ENCODE measurements around the gene NAV2. TPM values are rescaled to one million over a fixed set of nuclear protein-coding genes. Genes with fewer than 3 reads are reported as not detected.

NAV2 gene
- total RNA-seq, 2 donors from 2014 or later = 26.4 to 35.5 TPM

DNA sequence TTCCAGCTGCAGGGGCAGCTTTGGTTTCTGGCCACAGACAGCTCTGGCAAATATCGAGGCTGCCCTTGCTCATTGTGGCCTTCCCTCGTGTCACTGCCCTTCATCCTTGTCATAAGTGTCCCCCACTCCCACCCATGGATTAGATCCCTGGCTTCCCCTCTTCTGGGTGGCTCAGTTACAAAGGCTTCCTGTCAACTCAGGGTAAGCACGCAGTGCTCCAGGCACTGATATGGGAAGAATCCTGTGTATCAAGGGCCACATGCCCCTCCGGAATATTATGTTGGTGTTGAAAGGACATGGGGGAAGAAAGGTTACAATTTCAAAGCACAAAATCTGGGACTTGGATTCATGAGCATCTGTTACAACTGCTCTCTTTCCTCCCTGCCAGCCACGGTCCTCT, 319.5 kb downstream of the NAV2 start:
- H3K27ac ChIP-seq = peak overlapping the region; percentile 37 to 52 (median 40)
- DNase-seq (no peak), ATAC-seq (no peak)
- H3K9me3 ChIP-seq = no peaks in the 10 kb centered on the region
- H3K4me1 ChIP-seq = peaks cover 49% of the 10 kb centered on the region
- WGBS, 2 donors = 49 to 67% methylated on average over 5 of the region's 5 CpGs
- H3K4me3 ChIP-seq = no peak overlapping the region
- TF ChIP-seq, protein P1, sequence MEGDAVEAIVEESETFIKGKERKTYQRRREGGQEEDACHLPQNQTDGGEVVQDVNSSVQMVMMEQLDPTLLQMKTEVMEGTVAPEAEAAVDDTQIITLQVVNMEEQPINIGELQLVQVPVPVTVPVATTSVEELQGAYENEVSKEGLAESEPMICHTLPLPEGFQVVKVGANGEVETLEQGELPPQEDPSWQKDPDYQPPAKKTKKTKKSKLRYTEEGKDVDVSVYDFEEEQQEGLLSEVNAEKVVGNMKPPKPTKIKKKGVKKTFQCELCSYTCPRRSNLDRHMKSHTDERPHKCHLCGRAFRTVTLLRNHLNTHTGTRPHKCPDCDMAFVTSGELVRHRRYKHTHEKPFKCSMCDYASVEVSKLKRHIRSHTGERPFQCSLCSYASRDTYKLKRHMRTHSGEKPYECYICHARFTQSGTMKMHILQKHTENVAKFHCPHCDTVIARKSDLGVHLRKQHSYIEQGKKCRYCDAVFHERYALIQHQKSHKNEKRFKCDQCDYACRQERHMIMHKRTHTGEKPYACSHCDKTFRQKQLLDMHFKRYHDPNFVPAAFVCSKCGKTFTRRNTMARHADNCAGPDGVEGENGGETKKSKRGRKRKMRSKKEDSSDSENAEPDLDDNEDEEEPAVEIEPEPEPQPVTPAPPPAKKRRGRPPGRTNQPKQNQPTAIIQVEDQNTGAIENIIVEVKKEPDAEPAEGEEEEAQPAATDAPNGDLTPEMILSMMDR (IDR thresholded peaks at IDR 0.05) = no peak
- TF ChIP-seq POLR2A (IDR thresholded peaks at IDR 0.05) = no peak
- H3K36me3 ChIP-seq (replicated peaks in 1 of 2; ENCODE audit: insufficient read depth in 1 of 2, low read depth in 2 of 2) = no peaks in the 10 kb centered on the region
- intact Hi-C loops (cut with DNase I) = no loop called here
- H3K27me3 ChIP-seq = no peaks in the 10 kb centered on the region

DNA sequence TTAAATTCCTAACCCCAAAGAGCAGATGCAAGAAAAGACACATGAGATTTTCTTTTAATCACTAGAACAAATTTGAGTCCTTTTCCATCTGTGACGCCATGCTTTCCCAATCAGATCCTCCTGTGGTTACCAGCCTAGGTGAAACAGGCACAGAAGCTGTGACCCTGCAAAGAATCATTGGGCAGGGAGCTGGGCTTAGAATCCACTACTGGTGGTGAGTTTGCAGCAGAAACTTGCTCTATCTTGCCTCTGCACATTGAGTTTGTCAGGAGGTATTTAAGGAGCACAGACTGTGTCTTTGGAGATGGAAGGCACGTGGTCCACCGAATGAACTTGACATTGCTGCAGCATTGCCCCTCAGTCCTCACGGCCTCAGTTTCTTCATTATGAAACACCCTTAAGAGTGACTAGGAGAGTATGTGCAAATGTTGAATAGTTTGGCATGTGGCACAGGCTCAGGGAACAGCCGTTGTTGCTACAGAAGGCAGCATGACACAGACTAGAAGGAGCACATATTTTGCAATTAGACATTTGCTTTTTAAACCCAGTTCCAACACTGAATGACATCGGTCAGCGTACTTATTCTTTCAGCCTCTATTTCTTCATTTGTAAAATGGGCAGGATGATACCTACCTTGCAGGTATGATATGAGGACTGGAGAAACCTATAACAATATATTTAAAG, 320.1 kb downstream of the NAV2 start:
- no peaks in the 10 kb centered on the region for H3K36me3 ChIP-seq (replicated peaks in 1 of 2; ENCODE audit: insufficient read depth in 1 of 2, low read depth in 2 of 2)
- no peak for TF ChIP-seq POLR2A (IDR thresholded peaks at IDR 0.05)
- TF ChIP-seq, protein P1 (IDR thresholded peaks at IDR 0.05) = no peak
- DNase-seq (no peak), ATAC-seq (no peak)
- no peaks in the 10 kb centered on the region for H3K27me3 ChIP-seq
- intact Hi-C loops (cut with DNase I) = no loop called here
- H3K4me3 ChIP-seq = no peak overlapping the region
- H3K9me3 ChIP-seq = no peaks in the 10 kb centered on the region
- whole genome bisulfite sequencing, 2 donors = 69 to 74% methylated on average over 7 of the region's 7 CpGs
- peaks cover 47% of the 10 kb centered on the region for H3K4me1 ChIP-seq
- no peak overlapping the region for H3K27ac ChIP-seq

DNA sequence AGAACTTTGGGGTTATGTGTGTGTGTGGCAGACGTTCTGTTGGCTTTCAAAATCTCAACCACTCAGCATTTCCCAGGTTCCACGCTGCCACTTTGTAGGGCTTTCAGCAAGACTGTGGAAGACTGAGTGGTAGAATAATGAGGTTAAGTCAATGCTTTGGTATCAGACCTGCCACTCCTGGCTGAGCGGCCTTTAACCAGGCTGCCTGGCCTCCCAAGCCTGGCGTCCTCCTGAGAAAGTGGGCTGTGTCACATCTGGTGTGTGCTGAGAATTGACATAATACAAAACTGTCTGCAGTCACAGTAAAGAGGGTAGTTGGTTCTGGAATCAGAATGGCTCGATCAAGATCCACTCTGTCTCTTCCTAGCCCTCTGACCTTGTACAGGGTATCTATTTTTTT, 321.2 kb downstream of the NAV2 start:
- no peaks in the 10 kb centered on the region for H3K27me3 ChIP-seq
- peaks cover 47% of the 10 kb centered on the region for H3K4me1 ChIP-seq
- ATAC-seq = peak; percentile 68
- no peak overlapping the region for H3K4me3 ChIP-seq
- no peaks in the 10 kb centered on the region for H3K9me3 ChIP-seq
- 36 to 45% methylated on average over 5 of the region's 5 CpGs for WGBS, 2 donors
- no peaks in the 10 kb centered on the region for H3K36me3 ChIP-seq (replicated peaks in 1 of 2; ENCODE audit: insufficient read depth in 1 of 2, low read depth in 2 of 2)
- peak overlapping the region in 3 of 4 donors; percentile 12 to 51 (median 45) for H3K27ac ChIP-seq
- DNase-seq = peak; percentile 50 to 78 (median 68)
- TF ChIP-seq, protein P1 (IDR thresholded peaks at IDR 0.05) = peak in 1 of 7 experiments; percentile 39
- no peak for TF ChIP-seq POLR2A (IDR thresholded peaks at IDR 0.05)
- intact Hi-C loops (cut with DNase I) = no loop called here

DNA sequence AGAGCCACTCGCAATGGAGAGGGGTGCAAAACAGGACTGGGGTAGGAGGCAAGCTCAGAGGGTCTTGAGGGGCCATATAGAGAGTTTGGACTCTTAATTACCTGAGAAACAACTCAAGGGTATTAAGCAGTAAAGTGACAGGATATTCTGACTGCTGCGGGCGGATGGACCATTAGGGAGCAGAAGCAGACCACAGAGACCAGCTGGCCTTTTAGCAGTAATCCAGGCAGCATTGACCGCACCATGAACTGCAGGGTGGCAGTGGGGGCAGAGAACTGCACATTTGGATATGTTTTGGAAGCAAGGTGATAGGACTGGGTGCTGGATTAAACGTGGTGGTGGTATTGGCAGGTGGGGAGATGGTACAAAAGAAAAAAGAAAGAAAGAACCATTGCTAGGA, 322.3 kb downstream of the NAV2 start:
- 81 to 86% methylated on average over 5 of the region's 5 CpGs for WGBS, 2 donors
- no peaks in the 10 kb centered on the region for H3K9me3 ChIP-seq
- TF ChIP-seq, protein P1 (IDR thresholded peaks at IDR 0.05) = no peak
- TF ChIP-seq POLR2A (IDR thresholded peaks at IDR 0.05) = no peak
- DNase-seq = no peak
- peaks cover 38% of the 10 kb centered on the region for H3K4me1 ChIP-seq
- no peaks in the 10 kb centered on the region for H3K27me3 ChIP-seq
- intact Hi-C loops (cut with DNase I) = no loop called here
- no peak for ATAC-seq
- H3K4me3 ChIP-seq = no peak overlapping the region
- no peak overlapping the region for H3K27ac ChIP-seq
- H3K36me3 ChIP-seq (replicated peaks in 1 of 2; ENCODE audit: insufficient read depth in 1 of 2, low read depth in 2 of 2) = no peaks in the 10 kb centered on the region

DNA sequence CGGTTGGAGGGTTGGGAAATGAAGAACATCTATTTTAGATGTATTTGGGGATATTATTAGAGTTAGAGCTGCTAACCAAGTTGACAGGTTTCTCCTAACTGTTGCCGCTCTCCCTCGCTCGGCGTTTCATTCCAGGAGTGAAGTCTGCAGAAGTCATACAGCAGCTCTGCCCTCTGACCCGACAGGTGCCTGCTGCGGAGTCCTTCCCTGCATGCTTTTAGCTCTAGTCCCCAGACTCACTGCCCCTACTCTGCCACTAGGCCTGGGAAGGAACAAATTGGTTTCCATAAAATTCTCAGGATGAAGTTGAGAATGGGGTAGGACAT, 322.7 kb downstream of the NAV2 start:
- DNase-seq (no peak), ATAC-seq (no peak)
- no peaks in the 10 kb centered on the region for H3K27me3 ChIP-seq
- H3K4me3 ChIP-seq = no peak overlapping the region
- WGBS, 2 donors = 88 to 90% methylated on average over 7 of the region's 7 CpGs
- no peaks in the 10 kb centered on the region for H3K9me3 ChIP-seq
- H3K4me1 ChIP-seq = peaks cover 35% of the 10 kb centered on the region
- intact Hi-C loops (cut with DNase I) = no loop called here
- TF ChIP-seq, protein P1 (IDR thresholded peaks at IDR 0.05) = no peak
- no peak for TF ChIP-seq POLR2A (IDR thresholded peaks at IDR 0.05)
- no peak overlapping the region for H3K27ac ChIP-seq
- H3K36me3 ChIP-seq (replicated peaks in 1 of 2; ENCODE audit: insufficient read depth in 1 of 2, low read depth in 2 of 2) = no peaks in the 10 kb centered on the region

All from body of pancreas (tissue), 4 donors.